Bone marrow (tissue), 2 donors: Measurements from ENCODE around the gene HBP1.
"Not testable (repeated sequence)": the region's sequence is repeated elsewhere in the genome, so short reads cannot be mapped to it uniquely, and the experiment has no call there.

Experiments
- DNase-seq, 2 donors: peaks; one replicate each; lab custom pipeline; 2025; lab: John Stamatoyannopoulos, UW

HBP1 gene, protein sequence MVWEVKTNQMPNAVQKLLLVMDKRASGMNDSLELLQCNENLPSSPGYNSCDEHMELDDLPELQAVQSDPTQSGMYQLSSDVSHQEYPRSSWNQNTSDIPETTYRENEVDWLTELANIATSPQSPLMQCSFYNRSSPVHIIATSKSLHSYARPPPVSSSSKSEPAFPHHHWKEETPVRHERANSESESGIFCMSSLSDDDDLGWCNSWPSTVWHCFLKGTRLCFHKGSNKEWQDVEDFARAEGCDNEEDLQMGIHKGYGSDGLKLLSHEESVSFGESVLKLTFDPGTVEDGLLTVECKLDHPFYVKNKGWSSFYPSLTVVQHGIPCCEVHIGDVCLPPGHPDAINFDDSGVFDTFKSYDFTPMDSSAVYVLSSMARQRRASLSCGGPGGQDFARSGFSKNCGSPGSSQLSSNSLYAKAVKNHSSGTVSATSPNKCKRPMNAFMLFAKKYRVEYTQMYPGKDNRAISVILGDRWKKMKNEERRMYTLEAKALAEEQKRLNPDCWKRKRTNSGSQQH

DNA sequence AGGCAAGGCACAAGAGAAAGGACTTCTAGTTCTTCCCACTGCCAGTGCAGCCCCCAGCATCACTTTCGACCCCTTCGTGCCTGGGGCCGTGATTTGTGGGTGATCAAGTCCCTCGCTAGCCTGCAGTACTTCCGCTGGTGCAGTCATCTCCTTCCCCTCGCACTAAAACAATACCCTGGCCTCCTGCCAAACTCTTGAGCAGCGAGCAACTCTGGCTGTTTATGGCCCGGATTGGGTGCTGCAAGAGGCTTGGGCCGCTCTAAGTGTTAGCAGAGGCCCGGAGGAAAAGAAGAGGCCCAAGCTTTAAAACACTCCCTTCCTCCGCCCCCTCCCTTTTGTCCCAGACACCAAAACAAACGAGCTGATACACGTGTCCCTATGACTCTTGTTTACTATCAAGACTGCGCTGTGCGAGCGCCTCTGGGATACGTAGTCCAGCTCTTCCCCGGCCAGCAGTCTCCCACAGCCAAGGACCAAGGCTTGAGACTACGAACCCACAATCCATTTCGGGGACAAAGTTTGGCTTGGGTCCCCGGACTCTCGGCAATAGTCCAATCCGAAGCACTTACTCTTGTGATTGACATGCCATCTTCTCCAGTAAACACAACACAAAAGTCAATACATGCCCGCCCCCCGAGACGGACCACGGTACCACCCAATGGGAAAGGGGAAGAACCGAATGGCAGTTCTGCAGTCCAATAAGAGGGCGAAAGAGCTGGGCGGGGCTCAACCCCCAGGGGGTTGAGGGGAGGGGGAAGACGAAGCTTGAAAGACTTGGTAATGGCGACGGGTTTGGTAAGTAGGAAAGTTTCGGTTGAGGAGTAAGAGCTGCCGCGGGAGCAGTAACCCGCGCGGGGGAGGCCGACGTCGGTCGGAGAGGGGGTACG, at the start of gene HBP1:
HBP1 (plus strand) TSS at position 771 of the 887 bp plus-strand sequence. CDS start 10,891 bp downstream, outside the sequence.
- peak; percentile 89 to 99 for DNase-seq

DNA sequence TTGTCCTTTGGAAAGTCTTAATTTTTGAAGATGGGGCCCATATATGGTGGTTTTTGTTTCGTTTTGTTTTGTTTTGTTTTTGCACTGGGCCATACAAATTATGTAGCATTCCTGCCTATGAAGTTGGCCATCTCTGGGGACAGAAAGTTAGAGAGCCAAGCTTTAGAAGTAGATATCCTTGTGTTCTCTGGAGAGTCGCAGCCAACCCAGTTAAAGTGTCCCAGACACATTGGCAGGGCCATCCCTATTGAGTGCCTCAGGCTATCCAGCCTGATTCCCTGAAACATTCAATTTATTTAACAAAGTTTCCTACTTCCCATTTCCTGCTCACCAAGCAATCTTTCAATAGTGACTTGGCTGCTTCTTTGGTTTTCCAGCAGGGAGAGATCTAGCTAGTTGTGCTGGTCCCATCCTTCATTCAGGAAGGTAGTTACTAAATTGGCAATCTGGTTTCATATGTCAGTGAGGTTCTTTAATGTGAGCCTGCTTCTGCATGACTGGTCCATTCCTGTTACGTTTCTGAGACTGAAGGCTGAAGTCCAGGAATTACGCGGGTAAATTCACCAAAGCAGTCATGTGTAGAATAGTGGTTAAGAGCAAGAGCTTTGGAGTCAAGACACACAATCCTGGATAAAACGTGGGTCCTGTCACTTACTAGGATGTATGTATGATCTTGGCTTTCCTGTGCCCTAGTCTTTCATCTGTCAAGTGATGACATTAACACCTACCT, 49.3 kb upstream of the HBP1 start:
- DNase-seq, result no peak

DNA sequence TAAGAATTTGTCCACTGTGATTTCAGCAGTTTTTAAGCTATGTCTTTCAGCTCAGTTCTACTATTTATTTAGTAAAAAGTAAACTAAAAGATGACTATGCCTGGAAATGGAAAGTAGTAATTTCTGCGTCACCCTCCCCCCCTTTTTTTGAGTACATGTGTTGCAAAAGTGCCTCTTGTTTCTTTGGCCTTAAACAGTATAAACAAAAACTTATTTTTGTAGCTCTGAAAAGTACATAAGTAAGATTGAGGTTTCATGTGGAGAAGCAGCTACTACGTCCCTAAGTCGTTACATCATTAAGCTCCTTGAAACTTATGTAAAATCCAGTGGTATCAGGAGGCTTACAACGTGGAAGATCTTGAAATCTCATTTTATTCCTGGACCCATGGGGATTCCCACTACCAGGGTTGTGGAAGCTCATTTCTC, 46.3 kb upstream of the HBP1 start:
- DNase-seq, result no peak

DNA sequence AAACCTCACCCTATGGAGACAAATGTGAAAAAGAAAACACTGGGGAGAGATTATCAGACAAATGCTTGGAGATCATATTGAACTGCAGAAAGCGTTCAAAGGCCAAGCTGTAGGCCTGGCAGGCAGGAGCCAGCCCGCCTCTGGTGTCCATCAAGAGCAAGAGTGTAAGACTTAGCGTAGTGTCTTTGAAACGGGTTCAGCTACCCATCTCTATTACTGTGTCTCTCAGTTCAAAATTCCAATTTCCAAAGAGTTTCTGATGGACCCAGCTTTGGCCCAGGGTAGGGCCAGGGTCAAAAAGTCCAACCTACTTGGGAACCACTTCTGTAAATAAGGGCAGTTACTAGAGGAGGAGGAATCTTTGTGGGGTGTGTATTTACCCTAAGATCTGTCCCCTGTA, 45.4 kb upstream of the HBP1 start:
- no peak for DNase-seq

DNA sequence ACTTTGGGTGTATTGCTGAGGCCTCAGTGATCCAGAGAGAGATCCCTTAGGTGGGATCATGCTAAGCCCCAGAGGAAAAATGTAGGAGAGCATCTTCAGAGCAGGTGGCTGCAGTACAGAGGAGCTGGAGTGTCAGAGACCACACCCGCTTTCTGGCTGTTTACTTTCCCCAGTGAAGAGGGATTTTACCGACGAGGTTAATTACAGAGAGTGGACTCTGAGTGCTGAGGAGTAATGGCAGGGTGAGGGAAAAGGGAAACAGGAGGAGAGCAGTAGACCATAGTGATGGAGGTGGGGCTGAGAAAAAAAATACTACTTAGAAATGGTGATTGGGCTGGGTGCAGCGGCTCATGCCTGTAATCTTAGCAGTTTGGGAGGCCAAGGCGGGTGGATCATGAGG, 43.3 kb upstream of the HBP1 start:
- DNase-seq, result no peak

DNA sequence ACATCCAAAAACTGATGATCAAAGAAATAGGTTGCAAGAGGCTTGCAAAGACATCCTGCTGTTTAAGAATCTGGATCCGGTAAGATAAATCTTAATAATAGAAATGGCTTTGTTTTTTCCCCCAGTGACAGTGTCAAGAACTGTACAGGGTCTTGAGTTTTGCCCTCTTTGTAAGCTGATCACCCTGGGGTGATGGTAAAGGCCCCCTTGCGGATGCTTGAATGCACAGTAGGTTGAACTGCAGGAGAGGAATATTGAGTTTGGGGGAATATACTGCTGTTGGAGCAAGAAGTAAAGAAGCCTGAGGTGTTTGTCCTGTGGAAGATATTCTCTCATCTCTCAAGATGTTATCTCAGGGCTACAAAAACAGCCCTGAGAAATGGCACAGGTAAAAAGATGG, 40.6 kb upstream of the HBP1 start:
- DNase-seq, result no peak

DNA sequence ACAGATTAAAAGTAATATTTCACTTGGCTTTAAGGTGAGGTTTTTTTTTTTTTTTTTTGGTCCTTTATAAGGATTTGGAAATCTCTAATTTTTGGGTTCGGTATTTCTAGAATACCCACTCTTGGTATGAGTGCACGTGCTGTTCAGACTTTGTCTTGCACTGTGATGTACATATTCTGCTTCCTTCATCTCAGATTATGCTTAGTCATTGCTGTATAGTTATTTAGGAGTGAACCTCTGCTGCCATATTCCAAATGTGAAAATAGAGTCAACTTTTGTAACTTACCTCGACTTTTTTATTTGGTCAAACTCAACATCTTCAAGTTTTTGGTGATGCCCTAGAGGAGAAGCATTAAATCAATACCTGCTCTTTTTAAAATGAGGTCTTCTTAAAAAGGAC, 40.1 kb upstream of the HBP1 start:
- no peak for DNase-seq

DNA sequence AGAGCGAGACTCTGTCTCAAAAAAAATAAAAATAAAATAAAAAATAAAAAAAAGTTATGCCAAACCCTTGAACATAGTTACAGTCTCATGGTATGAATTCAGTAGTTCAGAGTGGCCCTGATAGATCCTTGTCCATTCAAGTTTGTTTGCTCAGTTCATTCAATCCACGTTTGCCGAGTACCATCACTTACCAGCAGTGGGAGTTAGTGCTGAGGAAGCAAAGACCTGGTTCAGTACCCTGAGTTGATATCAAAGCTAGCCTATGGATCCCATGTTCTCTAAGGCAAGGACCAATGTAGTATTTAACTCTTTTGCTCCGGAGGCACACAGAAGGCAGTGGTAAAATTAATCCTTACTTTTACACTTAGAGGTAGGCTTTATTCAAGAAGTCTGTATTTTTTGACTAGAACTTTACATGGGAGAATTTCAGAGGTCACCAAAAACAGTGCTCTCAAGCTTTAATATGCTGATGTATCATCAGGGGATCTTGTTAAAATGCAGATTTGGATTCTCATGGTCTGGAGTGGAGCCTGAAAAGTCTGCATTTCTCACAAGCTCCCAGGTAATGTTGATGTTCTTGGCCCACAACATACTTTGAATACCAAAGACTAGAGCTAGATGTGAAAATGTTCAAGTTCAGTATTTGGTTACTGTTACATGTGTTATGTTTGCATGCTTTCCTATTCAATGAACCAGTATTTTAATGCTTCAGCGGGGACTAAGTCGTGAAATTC, 38.1 kb upstream of the HBP1 start:
- DNase-seq, result no peak

DNA sequence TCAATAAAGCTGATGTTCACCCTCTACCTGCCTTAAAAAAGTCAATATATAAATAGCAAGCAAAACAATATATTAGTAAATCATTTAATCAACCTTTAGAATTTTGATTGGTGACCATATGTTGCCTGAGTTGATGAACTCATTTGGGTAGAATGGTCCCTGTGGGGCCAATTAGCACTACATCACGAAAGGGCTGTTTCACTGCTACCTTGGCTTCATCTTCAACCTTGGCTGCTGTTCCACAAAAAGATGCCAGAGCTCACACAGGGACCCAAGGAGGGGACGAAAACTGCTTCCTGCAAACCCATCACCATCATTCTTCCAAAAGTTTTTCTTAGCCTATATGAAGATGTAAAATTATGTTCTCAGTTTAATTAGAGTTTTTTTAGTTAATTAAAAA, 35.4 kb upstream of the HBP1 start:
- DNase-seq, result no peak

DNA sequence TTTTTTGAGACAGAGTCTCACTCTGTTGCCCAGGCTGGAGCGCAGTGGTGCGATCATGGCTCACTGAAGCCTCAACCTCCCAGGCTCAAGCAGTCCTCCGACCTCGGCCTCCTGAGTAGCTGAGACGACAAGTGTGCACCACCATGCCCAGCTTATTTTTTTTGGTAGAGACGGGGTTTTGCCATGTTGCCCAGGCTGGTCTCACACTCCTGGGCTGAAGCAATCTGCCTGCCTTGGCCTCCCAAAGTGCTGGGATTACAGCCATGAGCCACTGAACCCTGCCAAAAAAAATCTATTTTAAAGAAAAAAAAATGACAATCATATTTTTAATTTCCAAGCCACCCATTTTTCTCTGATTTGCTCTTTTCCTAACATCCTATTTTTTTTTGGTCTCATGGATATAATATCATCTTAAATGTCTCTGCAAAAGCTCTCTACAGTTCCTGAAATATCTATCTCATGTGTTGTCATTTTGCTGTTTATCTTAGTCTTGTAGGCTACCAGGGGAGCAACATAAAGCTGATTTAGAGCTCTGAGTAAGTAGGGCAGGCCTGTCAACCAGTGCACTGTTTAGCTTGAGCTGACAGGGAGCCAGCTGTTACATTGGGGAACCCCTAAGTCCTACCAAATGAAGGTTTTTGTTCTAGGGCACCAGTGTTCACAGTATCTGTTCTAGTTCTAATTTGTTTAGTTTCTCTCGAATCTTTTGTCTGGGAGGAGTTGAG, 29.9 kb upstream of the HBP1 start:
- DNase-seq, result no peak

DNA sequence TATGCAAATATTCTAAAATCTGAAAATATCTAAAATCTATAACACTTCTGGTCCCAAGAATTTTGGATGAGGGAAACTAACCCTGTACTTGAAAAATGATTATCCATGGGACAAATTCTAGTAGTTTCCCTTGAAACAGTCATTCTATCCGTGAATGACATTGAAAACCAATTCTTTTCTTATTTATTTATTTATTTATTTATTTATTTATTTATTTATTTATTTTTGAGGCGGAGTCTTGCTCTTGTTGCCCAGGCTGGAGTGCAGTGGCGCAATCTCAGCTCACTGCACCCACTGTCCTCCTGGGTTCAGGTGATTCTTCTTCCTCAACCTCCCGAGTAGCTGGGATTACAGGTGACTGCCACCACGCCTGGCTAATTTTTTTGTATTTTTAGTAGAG, 24.9 kb upstream of the HBP1 start:
- not testable (repeated sequence) for DNase-seq

DNA sequence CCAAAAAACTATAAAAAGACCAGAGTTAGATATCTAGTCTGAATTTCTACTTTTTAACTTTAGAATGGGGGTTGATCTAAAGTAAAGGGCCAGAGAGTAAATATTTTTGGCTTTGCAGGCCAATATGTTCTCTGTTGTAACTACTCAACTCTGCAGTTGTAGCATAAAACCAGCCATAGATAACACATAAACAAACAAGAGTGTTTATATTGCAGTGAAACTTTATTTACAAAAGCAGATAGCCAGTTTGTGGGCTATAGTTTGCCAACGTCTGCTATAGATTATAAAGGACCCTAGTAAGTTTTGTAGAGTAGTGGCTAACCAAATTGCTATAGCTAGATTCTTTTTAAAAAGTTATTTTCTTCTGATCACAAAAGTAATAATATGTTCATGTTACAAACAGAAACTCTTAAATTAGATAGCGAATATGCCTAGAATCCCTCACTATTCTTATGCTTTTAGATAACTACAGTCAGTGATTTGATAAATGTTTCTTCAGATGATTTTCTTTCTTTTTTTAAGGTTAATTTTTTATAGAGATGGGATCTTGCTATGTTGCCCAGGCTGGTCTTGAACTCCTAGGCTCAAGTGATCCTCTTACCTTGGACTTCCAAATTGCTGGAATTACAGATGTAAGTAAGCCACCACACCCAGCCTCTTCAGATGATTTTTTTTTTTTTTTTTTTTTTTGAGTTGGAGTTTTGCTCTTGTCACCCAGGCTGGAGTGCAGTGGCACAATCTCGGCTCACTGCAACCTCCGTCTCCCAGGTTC, 23.6 kb upstream of the HBP1 start:
- DNase-seq, result no peak

DNA sequence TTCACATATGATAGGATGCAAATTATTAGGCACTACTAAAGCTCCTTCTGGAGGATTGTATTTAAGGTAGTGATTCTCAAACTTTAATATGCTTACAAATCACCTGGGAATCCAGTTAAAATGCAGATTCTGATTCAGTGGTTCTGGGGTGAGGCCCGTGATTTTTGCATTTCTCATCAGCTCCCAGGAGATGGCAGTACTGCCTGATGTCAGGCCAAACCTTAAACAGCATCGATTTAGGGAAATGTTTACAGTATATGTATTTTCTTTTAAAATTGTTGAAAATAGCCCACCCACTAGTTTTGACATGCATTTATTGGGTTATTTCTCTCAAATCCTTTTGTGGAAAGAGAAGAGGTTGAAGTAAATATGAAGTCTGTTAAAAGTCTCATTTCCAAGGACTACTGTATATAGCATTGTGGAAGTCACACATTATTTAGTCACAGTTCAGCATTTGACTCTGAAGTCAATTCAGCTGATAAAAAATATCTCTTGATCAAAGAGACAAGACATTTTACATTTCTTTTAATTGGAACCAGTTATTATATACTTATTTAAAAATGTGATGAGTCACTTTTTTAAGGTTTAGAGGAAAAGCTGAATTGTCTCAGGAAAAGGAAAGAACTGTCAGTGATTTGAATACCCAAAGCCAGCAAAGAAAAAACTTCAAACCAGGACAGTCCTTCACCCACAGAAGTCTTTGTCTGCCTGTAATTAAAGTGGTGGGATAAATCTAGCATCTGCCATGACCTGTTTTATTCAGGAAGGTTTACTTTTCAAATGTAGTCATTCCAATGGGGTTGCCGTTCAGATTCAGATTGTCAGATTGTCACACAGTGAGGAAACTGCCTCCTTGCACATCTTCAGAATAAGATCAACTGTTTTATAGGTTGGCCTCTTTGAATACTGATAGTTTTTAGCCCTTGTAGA, 21.1 kb upstream of the HBP1 start:
- peak in 1 of 2 donors; percentile 28 for DNase-seq

DNA sequence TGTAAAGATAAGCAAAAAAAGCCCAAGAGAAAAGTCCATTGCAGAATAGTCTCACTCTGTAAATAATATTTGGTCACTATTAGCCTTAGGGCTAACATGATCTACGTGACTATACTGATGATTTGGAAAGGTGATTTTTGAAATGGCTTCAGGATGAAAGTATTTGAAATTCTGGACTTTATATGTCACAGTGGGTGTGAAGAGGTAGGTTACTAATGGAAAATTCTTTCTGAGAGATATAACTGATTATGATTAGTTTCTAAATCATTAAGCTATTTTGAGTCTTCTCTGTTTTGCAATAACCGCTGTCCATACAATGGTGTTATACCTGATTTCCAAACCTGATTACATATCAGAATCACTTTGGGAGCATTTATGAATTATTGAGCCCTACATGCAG, 20.1 kb upstream of the HBP1 start:
- DNase-seq, result no peak

DNA sequence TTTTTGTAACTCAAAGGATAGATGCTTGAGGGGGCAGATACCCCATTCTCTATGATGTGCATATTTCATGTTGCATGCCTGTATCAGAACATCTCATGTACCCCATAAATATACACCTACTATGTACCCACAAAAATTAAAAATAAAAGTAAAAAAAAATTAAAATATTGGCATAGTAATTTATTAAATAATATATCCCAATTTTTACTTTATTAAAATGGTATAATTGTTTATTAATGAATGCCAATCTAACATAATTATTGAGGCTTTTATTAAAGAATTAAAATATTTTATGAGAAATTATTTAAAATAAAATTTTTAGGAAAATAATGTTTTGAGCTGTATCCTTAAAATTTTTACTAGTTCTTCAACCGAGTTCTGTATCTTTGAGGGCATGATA, 18.9 kb upstream of the HBP1 start:
- no peak for DNase-seq

DNA sequence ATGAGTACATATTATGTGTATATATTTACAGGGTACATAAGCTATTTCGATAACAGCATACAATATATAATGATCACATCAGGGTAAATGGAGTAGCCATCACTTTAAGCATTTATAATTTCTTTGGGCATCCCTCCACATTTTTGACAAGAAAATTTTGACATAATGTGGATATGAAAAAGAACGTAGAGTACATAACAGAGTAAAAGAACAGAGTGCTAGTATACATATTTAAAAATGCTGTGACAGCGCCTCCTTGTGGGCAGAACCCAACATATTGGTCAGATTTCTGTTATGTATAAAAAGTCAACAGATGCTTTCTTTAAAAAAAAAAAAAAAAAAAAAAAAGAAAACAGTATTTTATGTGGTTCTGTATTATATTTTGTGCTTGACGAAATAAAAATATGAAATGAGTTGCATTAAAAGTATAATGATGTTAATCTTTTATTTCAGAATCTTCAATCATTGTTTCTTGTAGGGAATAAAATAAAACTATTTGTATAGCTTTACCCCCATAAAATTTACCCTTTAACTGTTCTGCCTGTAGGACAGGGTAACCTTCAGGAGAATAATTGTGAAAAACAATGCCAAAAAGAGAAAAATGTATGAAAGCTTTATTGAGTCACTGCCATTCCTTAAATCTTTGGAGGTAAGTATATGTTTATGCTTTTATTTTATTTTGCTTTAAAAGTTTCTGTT, 18.3 kb upstream of the HBP1 start:
- DNase-seq, result peak; percentile 15 to 51

DNA sequence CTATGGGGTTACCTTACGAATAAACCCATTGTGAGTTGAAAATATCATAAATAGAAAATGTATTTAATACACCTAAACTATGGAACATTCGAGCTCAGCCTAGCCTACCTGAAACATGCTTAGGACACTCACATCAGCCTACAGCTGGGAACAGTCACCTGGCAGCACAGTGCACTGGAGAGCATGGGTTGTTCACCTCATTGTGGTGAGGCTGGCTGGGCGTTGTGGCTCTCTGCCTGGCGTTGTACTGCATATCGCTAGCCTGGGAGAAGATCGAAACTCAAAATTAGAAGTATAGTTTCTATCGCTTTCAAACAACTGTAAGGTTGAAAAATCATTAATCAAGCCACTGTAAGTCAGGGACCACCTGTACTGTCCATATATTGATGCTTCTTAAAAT, 17.3 kb upstream of the HBP1 start:
- DNase-seq, result no peak

DNA sequence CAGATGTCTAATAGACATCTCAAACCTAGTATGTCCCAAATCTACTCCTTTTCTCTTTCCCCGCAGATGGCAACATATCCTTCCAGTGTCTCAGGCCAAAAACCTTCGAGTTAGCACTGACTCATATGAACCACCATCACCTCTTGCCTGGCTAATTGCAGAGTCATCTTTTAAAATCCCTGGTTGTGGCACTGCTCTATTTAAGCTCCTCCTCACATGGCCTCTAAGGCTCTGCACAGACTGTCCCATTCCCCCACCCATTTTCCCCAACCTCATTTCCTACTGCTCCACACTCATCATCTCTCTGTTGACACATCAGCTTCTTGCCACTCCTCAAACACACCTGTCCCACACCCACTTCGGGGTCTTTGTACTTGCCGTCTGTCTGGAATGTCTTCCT, 16.8 kb upstream of the HBP1 start:
- DNase-seq, result peak in 1 of 2 donors; percentile 24
